Stimulated activated naive CD8-positive, alpha-beta T cell treated with anti-CD3 and anti-CD28 coated beads, Interleukin-15, amount 100 ng/mL, for 72 hours (primary cell): ENCODE results near the gene PATJ.
"Not testable (repeated sequence)": the region's sequence is repeated elsewhere in the genome, so short reads cannot be mapped to it uniquely, and the experiment has no call there.

Source experiments
- ATAC-seq: fragments of 150-1000 bp; cut with Tn5 transposase; 2 replicates; pipeline ENCODE4 v1.10.0; 2021; ENCODE audit warnings: mild to moderate bottlenecking, moderate library complexity
- DNase-seq, 2 donors: peaks; one replicate each; pipeline ENCODE4 v3.0.0; 2021 to 2022
- H3K27ac Mint-ChIP-seq, 2 donors: one replicate each; pipeline ENCODE4 v1.8.0; 2022; ENCODE audit warnings: mild to moderate bottlenecking in 2 of 2, mixed read lengths in 2 of 2, moderate library complexity in 2 of 2
- H3K27me3 Mint-ChIP-seq: one replicate; pipeline ENCODE4 v1.8.0; 2022; ENCODE audit warnings: mixed read lengths
- H3K4me1 Mint-ChIP-seq: one replicate; pipeline ENCODE4 v1.8.0; 2022; ENCODE audit warnings: mild to moderate bottlenecking, mixed read lengths
- H3K4me3 Mint-ChIP-seq, 2 donors: one replicate each; pipeline ENCODE4 v1.8.0; 2022; ENCODE audit warnings: mild to moderate bottlenecking in 2 of 2, mixed read lengths in 2 of 2, moderate library complexity in 1 of 2
- H3K9me3 Mint-ChIP-seq, 2 donors: one replicate each; pipeline ENCODE4 v1.8.0; 2022; ENCODE audit warnings: mixed read lengths in 2 of 2

The PATJ gene

GRCh38 chr1:62198781-62199125, 456.5 kb downstream of the PATJ start:
- H3K4me1 Mint-ChIP-seq = peaks cover 22% of the 10 kb centered on the region
- peaks cover 0 to 5% of the 10 kb centered on the region in 2 donors for H3K9me3 Mint-ChIP-seq
- no peak overlapping the region for H3K4me3 Mint-ChIP-seq
- ATAC-seq = no peak
- H3K27ac Mint-ChIP-seq = no peak overlapping the region
- H3K27me3 Mint-ChIP-seq = peaks cover 49% of the 10 kb centered on the region
- no peak for DNase-seq

GRCh38 chr1:62207187-62207586, 464.9 kb downstream of the PATJ start:
- Mint-ChIP-seq H3K27ac (no peak overlapping the region), H3K4me1 (peaks cover 10% of the 10 kb centered on the region), H3K9me3 (peaks cover 18% of the 10 kb centered on the region in 2 donors), H3K4me3 (no peak overlapping the region), H3K27me3 (no peaks in the 10 kb centered on the region)
- no peak for ATAC-seq
- no peak for DNase-seq

- Mint-ChIP-seq H3K4me3 (no peak overlapping the region), H3K27ac (no peak overlapping the region)
- no peak for ATAC-seq
Measured at GRCh38 chr1:62208087-62208486, 465.8 kb downstream of the PATJ start.

GRCh38 chr1:62208970-62209369, 466.7 kb downstream of the PATJ start:
- Mint-ChIP-seq H3K27ac (no peak overlapping the region), H3K4me3 (no peak overlapping the region), H3K9me3 (peaks cover 18% of the 10 kb centered on the region in 2 donors), H3K27me3 (no peaks in the 10 kb centered on the region), H3K4me1 (peaks cover 10% of the 10 kb centered on the region)
- no peak for DNase-seq
- ATAC-seq = no peak

More at GRCh38 chr1:62208087-62208486, 465.8 kb downstream of the PATJ start:
- Mint-ChIP-seq H3K27me3 (no peaks in the 10 kb centered on the region), H3K9me3 (peaks cover 18% of the 10 kb centered on the region in 2 donors), H3K4me1 (peaks cover 10% of the 10 kb centered on the region)
- DNase-seq = no peak

- no peak for DNase-seq
- Mint-ChIP-seq H3K9me3 (peaks cover 18% of the 10 kb centered on the region in 2 donors), H3K27ac (no peak overlapping the region), H3K27me3 (no peaks in the 10 kb centered on the region), H3K4me3 (no peak overlapping the region), H3K4me1 (peaks cover 10% of the 10 kb centered on the region)
- ATAC-seq = no peak
Measured at GRCh38 chr1:62209931-62210595, 467.8 kb downstream of the PATJ start.

- H3K4me1 Mint-ChIP-seq = peaks cover 10% of the 10 kb centered on the region
- no peak for ATAC-seq
- no peak overlapping the region for H3K4me3 Mint-ChIP-seq
- DNase-seq = no peak
- H3K27ac Mint-ChIP-seq = no peak overlapping the region
- no peaks in the 10 kb centered on the region for H3K27me3 Mint-ChIP-seq
- H3K9me3 Mint-ChIP-seq = peaks cover 18% of the 10 kb centered on the region in 2 donors
Measured at GRCh38 chr1:62210960-62211359, 468.7 kb downstream of the PATJ start.

- Mint-ChIP-seq H3K9me3 (peaks cover 18% of the 10 kb centered on the region in 2 donors), H3K27ac (no peak overlapping the region), H3K4me1 (peaks cover 10% of the 10 kb centered on the region), H3K4me3 (no peak overlapping the region), H3K27me3 (no peaks in the 10 kb centered on the region)
- DNase-seq = no peak
- ATAC-seq = no peak
Measured at GRCh38 chr1:62212411-62212810, 470.1 kb downstream of the PATJ start.

- DNase-seq = no peak
- H3K9me3 Mint-ChIP-seq = peaks cover 18% of the 10 kb centered on the region in 2 donors
- peaks cover 10% of the 10 kb centered on the region for H3K4me1 Mint-ChIP-seq
- no peak for ATAC-seq
- H3K27me3 Mint-ChIP-seq = no peaks in the 10 kb centered on the region
- no peak overlapping the region for H3K27ac Mint-ChIP-seq
- no peak overlapping the region for H3K4me3 Mint-ChIP-seq
Measured at GRCh38 chr1:62213075-62213914, 471.0 kb downstream of the PATJ start.

GRCh38 chr1:62218604-62219003, 476.3 kb downstream of the PATJ start:
- no peak overlapping the region for H3K27ac Mint-ChIP-seq
- no peaks in the 10 kb centered on the region for H3K4me1 Mint-ChIP-seq
- ATAC-seq (no peak), DNase-seq (no peak)
- H3K9me3 Mint-ChIP-seq = no peaks in the 10 kb centered on the region
- no peak overlapping the region for H3K4me3 Mint-ChIP-seq
- no peaks in the 10 kb centered on the region for H3K27me3 Mint-ChIP-seq

- H3K27me3 Mint-ChIP-seq, H3K27ac Mint-ChIP-seq, DNase-seq, H3K9me3 Mint-ChIP-seq, H3K4me1 Mint-ChIP-seq, H3K4me3 Mint-ChIP-seq, ATAC-seq: not testable (repeated sequence)
Measured at GRCh38 chr1:62220456-62220855, 478.2 kb downstream of the PATJ start.

GRCh38 chr1:62221171-62221570, 478.9 kb downstream of the PATJ start:
- DNase-seq (no peak), ATAC-seq (no peak)
- no peak overlapping the region for H3K27ac Mint-ChIP-seq
- H3K4me3 Mint-ChIP-seq = no peak overlapping the region
- H3K9me3 Mint-ChIP-seq = no peaks in the 10 kb centered on the region
- H3K27me3 Mint-ChIP-seq = no peaks in the 10 kb centered on the region
- H3K4me1 Mint-ChIP-seq = no peaks in the 10 kb centered on the region

GRCh38 chr1:62222321-62222720, 480.0 kb downstream of the PATJ start:
- Mint-ChIP-seq H3K27ac (no peak overlapping the region), H3K4me1 (no peaks in the 10 kb centered on the region), H3K27me3 (no peaks in the 10 kb centered on the region), H3K9me3 (no peaks in the 10 kb centered on the region), H3K4me3 (no peak overlapping the region)
- no peak for DNase-seq
- ATAC-seq = no peak

GRCh38 chr1:62224182-62224581, 481.9 kb downstream of the PATJ start:
- Mint-ChIP-seq H3K4me1 (no peaks in the 10 kb centered on the region), H3K27me3 (no peaks in the 10 kb centered on the region), H3K27ac (no peak overlapping the region), H3K9me3 (no peaks in the 10 kb centered on the region), H3K4me3 (no peak overlapping the region)
- no peak for DNase-seq
- no peak for ATAC-seq

- DNase-seq = no peak
- no peaks in the 10 kb centered on the region for H3K4me1 Mint-ChIP-seq
- H3K9me3 Mint-ChIP-seq = no peaks in the 10 kb centered on the region
- peaks cover 8% of the 10 kb centered on the region for H3K27me3 Mint-ChIP-seq
- H3K4me3 Mint-ChIP-seq = no peak overlapping the region
- ATAC-seq = no peak
- H3K27ac Mint-ChIP-seq = no peak overlapping the region
Measured at GRCh38 chr1:62227496-62227895, 485.2 kb downstream of the PATJ start.
